ENCODE results near the gene PIK3AP1. TPM values are rescaled to one million over a fixed set of nuclear protein-coding genes. Genes with fewer than 3 reads are reported as not detected.
A peak's percentile ranks its signal among the peaks of the same experiment; 100 is the strongest.

Gene PIK3AP1
- total RNA-seq, 2 donors from 2014 or later, result 1.3 to 5.2 TPM

DNA sequence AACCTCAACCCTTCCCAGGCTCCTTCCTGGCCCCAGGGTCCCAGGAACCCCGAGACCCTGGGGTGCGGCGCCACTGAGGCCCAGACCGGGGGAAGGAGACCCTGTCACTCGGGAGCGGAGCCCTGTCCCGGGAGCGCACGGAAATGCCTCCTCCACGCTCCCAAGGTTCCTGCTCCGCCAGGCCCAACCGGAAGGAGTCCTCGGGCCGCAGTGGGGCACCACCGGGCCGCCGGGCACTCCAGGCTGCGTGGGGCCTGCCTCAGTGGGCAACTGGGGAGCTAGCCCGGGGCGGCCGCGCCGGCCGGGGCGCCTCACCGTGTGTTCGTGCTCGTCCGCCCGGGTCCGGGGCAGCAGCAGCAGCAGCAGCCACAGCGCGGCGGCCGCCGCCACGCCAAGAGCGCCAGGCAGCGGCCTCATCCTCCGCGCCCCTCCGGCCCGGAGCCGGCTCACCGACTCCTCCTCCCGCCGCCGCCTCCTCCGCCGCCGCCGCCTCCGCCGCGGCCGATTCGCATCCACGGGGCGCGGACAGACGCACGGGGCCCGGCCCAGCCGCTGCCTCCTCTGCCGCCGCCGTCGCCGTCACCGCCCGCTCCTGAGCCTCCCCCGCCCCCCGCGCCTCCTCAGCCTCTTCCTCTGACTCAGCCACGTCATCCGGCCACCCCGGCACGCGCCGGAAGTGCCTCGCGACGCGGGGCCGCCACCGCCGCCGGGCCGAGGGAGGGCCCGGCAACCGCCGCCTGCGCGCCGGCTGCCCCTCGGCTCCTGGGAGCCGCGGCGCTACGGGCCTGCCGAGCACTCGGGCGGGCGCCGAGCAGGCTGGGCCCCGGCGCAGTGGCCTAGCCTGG, 133.7 kb downstream of the PIK3AP1 start, which contains the start of gene TM9SF3:
Gene TM9SF3, minus strand, starts transcription at position 594 of the 845 bp plus-strand sequence. Its CDS starts 177 bp downstream, at position 417.
- H3K9ac ChIP-seq (ENCODE audit: extremely low read depth, low read length, poor library complexity, severe bottlenecking), result peak within 1 kb of the TSS; percentile 93
- peak within 1 kb of the TSS; percentile 88 for H3K4me3 ChIP-seq (ENCODE audit: low read length)
- TF ChIP-seq, protein P1, sequence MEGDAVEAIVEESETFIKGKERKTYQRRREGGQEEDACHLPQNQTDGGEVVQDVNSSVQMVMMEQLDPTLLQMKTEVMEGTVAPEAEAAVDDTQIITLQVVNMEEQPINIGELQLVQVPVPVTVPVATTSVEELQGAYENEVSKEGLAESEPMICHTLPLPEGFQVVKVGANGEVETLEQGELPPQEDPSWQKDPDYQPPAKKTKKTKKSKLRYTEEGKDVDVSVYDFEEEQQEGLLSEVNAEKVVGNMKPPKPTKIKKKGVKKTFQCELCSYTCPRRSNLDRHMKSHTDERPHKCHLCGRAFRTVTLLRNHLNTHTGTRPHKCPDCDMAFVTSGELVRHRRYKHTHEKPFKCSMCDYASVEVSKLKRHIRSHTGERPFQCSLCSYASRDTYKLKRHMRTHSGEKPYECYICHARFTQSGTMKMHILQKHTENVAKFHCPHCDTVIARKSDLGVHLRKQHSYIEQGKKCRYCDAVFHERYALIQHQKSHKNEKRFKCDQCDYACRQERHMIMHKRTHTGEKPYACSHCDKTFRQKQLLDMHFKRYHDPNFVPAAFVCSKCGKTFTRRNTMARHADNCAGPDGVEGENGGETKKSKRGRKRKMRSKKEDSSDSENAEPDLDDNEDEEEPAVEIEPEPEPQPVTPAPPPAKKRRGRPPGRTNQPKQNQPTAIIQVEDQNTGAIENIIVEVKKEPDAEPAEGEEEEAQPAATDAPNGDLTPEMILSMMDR (conservative IDR thresholded peaks at IDR 0.05), result peak; percentile 29
- Mint-ChIP-seq H3K27me3 (ENCODE audit: insufficient read depth) (no peaks in the 10 kb centered on the region), H3K4me3 (no peak within 1 kb of the TSS), H3K9me3 (no peaks in the 10 kb centered on the region), H3K4me1 (peaks cover 12% of the 10 kb centered on the region), H3K36me3 (ENCODE audit: low read depth) (no peaks in the 10 kb centered on the region), H3K27ac (peak within 1 kb of the TSS; percentile 92)
- H3K27ac ChIP-seq (ENCODE audit: low read depth, low read length), result peak within 1 kb of the TSS; percentile 89
- H3K9me3 ChIP-seq (ENCODE audit: control insufficient read depth, low read length), result no peaks in the 10 kb centered on the region
- DNase-seq, result peak; percentile 93
- H3K4me1 ChIP-seq (ENCODE audit: control insufficient read depth, insufficient read depth, low read length), result peaks cover 6% of the 10 kb centered on the region
- WGBS, 2 experiments (ENCODE audit: insufficient coverage in 1 of 2, insufficient read length in 1 of 2), result 0 to 2% methylated on average over 13 to 107 of the region's 107 CpGs
- H3K36me3 ChIP-seq (ENCODE audit: control insufficient read depth, insufficient read depth, low read length), result peaks cover 4% of the 10 kb centered on the region
- no peaks in the 10 kb centered on the region for H3K27me3 ChIP-seq (ENCODE audit: control insufficient read depth, insufficient read depth, low read length, poor library complexity, severe bottlenecking)

DNA sequence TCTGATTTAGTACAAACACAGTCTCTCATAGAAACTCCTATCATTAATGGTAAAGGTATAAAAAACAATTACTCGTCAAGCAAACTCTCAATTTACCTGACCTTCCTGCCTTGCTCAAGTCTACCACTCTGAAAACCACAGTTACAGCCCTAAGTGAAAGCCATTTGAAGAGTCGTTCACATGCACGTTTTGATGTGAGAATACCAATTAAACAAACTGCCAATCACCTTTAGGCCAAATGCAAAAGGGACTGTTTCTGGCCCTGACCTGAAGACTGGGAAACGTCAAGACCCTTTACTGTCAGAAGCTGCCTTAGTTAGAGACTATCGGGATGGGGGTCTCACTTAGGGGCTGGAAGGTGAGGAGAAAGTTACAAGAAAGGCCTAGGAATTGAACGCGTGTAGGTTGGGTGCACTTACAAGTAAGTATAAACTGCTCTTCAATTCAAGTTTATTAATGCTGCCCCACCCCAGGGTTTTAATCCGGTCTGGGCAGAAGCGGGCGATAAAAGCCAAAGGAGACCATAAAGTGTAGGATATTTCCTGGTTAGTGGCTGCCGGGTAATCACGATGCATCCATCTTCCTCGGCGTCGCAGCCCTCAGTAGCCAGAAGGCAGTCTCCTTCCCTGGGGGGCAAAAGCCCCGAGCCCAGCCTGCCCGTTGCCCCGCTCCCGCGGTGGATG, 134.4 kb downstream of the PIK3AP1 start:
- no peaks in the 10 kb centered on the region for H3K27me3 Mint-ChIP-seq (ENCODE audit: insufficient read depth)
- peaks cover 6% of the 10 kb centered on the region for H3K4me1 ChIP-seq (ENCODE audit: control insufficient read depth, insufficient read depth, low read length)
- peak overlapping the region; percentile 80 for H3K9ac ChIP-seq (ENCODE audit: extremely low read depth, low read length, poor library complexity, severe bottlenecking)
- TF ChIP-seq, protein P1 (conservative IDR thresholded peaks at IDR 0.05), result no peak
- no peak overlapping the region for H3K4me3 Mint-ChIP-seq
- H3K9me3 Mint-ChIP-seq, result no peaks in the 10 kb centered on the region
- H3K9me3 ChIP-seq (ENCODE audit: control insufficient read depth, low read length), result no peaks in the 10 kb centered on the region
- no peaks in the 10 kb centered on the region for H3K36me3 Mint-ChIP-seq (ENCODE audit: low read depth)
- whole genome bisulfite sequencing, 2 experiments (ENCODE audit: insufficient coverage in 1 of 2, insufficient read length in 1 of 2), result 2 to 3% methylated on average over 10 to 20 of the region's 20 CpGs
- H3K27me3 ChIP-seq (ENCODE audit: control insufficient read depth, insufficient read depth, low read length, poor library complexity, severe bottlenecking), result no peaks in the 10 kb centered on the region
- H3K4me3 ChIP-seq (ENCODE audit: low read length), result peak overlapping the region; percentile 88
- H3K36me3 ChIP-seq (ENCODE audit: control insufficient read depth, insufficient read depth, low read length), result peaks cover 6% of the 10 kb centered on the region
- H3K27ac Mint-ChIP-seq, result peak overlapping the region; percentile 92
- peak overlapping the region; percentile 88 for H3K27ac ChIP-seq (ENCODE audit: low read depth, low read length)
- peaks cover 18% of the 10 kb centered on the region for H3K4me1 Mint-ChIP-seq
- DNase-seq, result no peak

DNA sequence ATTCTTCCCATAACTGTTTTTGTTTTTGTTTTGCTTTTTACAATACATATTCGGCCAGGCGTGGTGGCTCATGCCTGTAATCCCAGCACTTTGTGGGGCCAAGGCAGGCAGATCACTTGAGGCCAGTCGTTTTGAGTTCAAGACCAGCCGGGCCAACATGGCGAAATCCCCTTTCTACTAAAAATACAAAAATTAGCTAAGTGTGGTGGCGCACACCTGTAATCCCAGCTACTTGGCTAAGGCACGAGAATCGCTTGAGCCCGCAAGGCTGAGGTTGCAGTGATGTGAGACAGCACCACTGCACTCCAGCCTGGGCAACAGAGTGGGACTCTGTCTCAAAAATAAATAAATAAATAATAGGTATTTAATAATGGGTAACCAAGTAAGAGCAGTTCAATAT, 135.8 kb downstream of the PIK3AP1 start:
- TF ChIP-seq, protein P1 (conservative IDR thresholded peaks at IDR 0.05), result no peak
- Histone ChIP-seq H3K9me3 (ENCODE audit: control insufficient read depth, low read length) (no peaks in the 10 kb centered on the region), H3K9ac (ENCODE audit: extremely low read depth, low read length, poor library complexity, severe bottlenecking) (no peak overlapping the region), H3K27ac (ENCODE audit: low read depth, low read length) (no peak overlapping the region), H3K27me3 (ENCODE audit: control insufficient read depth, insufficient read depth, low read length, poor library complexity, severe bottlenecking) (no peaks in the 10 kb centered on the region), H3K4me1 (ENCODE audit: control insufficient read depth, insufficient read depth, low read length) (peaks cover 6% of the 10 kb centered on the region), H3K36me3 (ENCODE audit: control insufficient read depth, insufficient read depth, low read length) (peaks cover 10% of the 10 kb centered on the region), H3K4me3 (ENCODE audit: low read length) (peak overlapping the region; percentile 88)
- H3K36me3 Mint-ChIP-seq (ENCODE audit: low read depth), result no peaks in the 10 kb centered on the region
- no peak for DNase-seq
- peaks cover 25% of the 10 kb centered on the region for H3K4me1 Mint-ChIP-seq
- H3K27ac Mint-ChIP-seq, result no peak overlapping the region
- no peaks in the 10 kb centered on the region for H3K9me3 Mint-ChIP-seq
- H3K27me3 Mint-ChIP-seq (ENCODE audit: insufficient read depth), result no peaks in the 10 kb centered on the region
- H3K4me3 Mint-ChIP-seq, result no peak overlapping the region
- 80 to 89% methylated on average over 9 of the region's 9 CpGs for WGBS, 2 experiments (ENCODE audit: insufficient coverage in 1 of 2, insufficient read length in 1 of 2)

Data from endodermal cell (in vitro differentiated cells).